GM19043 (cell line): ENCODE results near the gene AKR1E2.

Experiments used
- ATAC-seq: cut with Tn5 transposase; IDR thresholded peaks from one replicate; pipeline ENCODE4 v1.9.1; 2021; ENCODE audit warnings: low read depth; ENCODE audit not compliant: unreplicated experiment

The AKR1E2 gene

GRCh38 chr10:4888236-4888635 is 62.2 kb downstream of the AKR1E2 start:
- no peak for ATAC-seq

DNA sequence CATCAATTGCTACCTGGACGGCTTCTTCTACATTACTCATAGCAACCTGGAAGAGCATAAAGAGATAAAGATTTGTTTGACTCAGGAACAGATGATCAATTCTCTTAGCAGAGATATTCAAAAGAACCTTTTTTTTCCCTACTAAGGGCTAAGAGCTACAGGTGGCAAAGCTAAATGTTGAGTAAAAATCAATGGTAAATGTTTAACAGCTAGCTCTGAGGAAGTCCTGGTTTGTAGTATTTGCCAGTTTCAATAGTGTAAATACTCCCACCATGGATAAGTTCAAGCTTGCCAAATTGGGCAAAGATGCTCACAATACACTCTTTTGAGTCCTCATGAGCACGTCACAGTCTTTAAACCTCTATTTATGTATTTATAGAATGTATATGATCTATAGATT is 64.0 kb downstream of the AKR1E2 start:
- ATAC-seq, result no peak

- no peak for ATAC-seq
Measured at GRCh38 chr10:4892681-4893080, 66.7 kb downstream of the AKR1E2 start.

DNA sequence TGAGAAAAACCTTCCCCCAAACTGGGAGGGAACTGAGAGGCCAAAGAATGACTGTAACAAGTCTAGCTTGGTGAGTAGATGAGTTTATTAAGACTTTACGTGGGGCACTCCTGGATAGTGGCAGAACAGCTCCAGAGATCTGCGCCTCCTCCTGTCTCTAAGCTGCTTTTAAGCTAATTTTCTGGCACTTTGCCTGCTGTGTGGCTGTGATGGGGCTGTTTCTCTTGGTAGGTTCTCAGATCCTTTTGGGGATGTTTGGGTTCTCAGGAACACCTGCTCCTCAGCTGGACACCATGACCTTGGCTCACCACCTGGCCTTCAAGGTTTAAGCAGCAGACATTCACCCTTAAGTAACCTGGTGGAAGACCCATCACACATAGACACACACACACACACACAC is 68.3 kb downstream of the AKR1E2 start:
- no peak for ATAC-seq
